Prostate gland (tissue), 2 donors: ENCODE results near the gene CEBPE. TPM values are rescaled to one million over a fixed set of nuclear protein-coding genes. Genes with fewer than 3 reads are reported as not detected.

Experiments
- DNase-seq: peaks from one replicate; pipeline ENCODE4 v3.0.0-alpha.2; 2019; ENCODE audit warnings: low spot score
- H3K27ac ChIP-seq, 2 donors: fragments of 200-600 bp; sonication (generic); 2 replicates each; pipeline ENCODE4 v1.5.1; 2017 to 2019
- H3K27me3 ChIP-seq: fragments of 200-600 bp; sonication (generic); replicated peaks from 2 replicates; pipeline ENCODE4 v1.5.1; 2019; ENCODE audit not compliant: insufficient read depth
- H3K36me3 ChIP-seq, 2 donors: fragments of 200-600 bp; sonication (generic); 1 replicate in 1 of 2; 2 replicates in 1 of 2; pipeline versions ENCODE4 v1.5.1 to v1.8.1; 2017 to 2019
- H3K4me1 ChIP-seq: fragments of 200-600 bp; sonication (generic); replicated peaks from 2 replicates; pipeline ENCODE4 v1.5.1; 2019
- H3K4me3 ChIP-seq, 2 donors: fragments of 200-600 bp; sonication (generic); 2 replicates each; pipeline ENCODE4 v1.5.1; 2017 to 2019
- H3K9me3 ChIP-seq: fragments of 200-600 bp; sonication (generic); 2 replicates; pipeline ENCODE4 v1.5.1; 2017
- CTCF ChIP-seq, 4 experiments: fragments of 200-600 bp in 2 of 4; fragments of 450-650 bp in 2 of 4; sonication (generic) in 2 of 4; IDR thresholded peaks; 1 replicate in 3 of 4; 2 replicates in 1 of 4; pipeline ENCODE4 v1.5.1; 2016 to 2019; ENCODE audit warnings: antibody characterized with exemption in 4 of 4, mild to moderate bottlenecking in 2 of 4, moderate library complexity in 2 of 4
- POLR2A ChIP-seq: fragments of 450-650 bp; IDR thresholded peaks from one replicate; pipeline ENCODE4 v1.6.1; 2016; ENCODE audit warnings: antibody characterized with exemption, mild to moderate bottlenecking
- POLR2AphosphoS5 ChIP-seq: sonication (generic); formaldehyde crosslinking; IDR thresholded peaks from one replicate; pipeline ENCODE4 v1.6.1; 2017; ENCODE audit warnings: antibody characterized with exemption
- WGBS: methylation state at CpG from one replicate; pipeline ENCODE4 v1.1.5; 2018; 5-methylcytosine and 5-hydroxymethylcytosine counted together
- intact Hi-C: fragments of 100-400 bp; cut with DNase I; formaldehyde crosslinking; loops from one replicate; pipeline ENCODE4 v1.14.2; 2022
- total RNA-seq, 2 donors: library from RNA; depleted of rRNA; stranded (reverse); fragments of >200 nt; gene quantifications; one replicate each; pipeline ENCODE4 v1.1.0, GENCODE V29; 2016

Gene CEBPE
- total RNA-seq, 2 donors from 2014 or later: not detected

- no peaks in the 10 kb centered on the region for H3K4me1 ChIP-seq
- no peak overlapping the region for H3K4me3 ChIP-seq
- no peak for DNase-seq
- no peaks in the 10 kb centered on the region for H3K9me3 ChIP-seq
- TF ChIP-seq CTCF (IDR thresholded peaks at IDR 0.05) (no peak), POLR2AphosphoS5 (no peak), POLR2A (no peak)
- no peaks in the 10 kb centered on the region for H3K36me3 ChIP-seq
- H3K27ac ChIP-seq: no peak overlapping the region
- 93% methylated on average over 2 of the region's 2 CpGs for WGBS
- intact Hi-C loops: no loop called here
- H3K27me3 ChIP-seq: no peaks in the 10 kb centered on the region
These were observed 44.8 kb upstream of the CEBPE start for GRCh38 chr14:23163830-23164229.

- intact Hi-C loops: no loop called here
- no peaks in the 10 kb centered on the region for H3K27me3 ChIP-seq
- no peaks in the 10 kb centered on the region for H3K4me1 ChIP-seq
- no peak for DNase-seq
- TF ChIP-seq POLR2A: no peak
- no peak overlapping the region for H3K27ac ChIP-seq
- no peak overlapping the region for H3K4me3 ChIP-seq
- 92% methylated on average over 4 of the region's 4 CpGs for WGBS
- no peaks in the 10 kb centered on the region for H3K36me3 ChIP-seq
- H3K9me3 ChIP-seq: no peaks in the 10 kb centered on the region
These were observed 43.7 kb upstream of the CEBPE start for GRCh38 chr14:23162800-23163199.

GRCh38 chr14:23162005-23162404, 43.0 kb upstream of the CEBPE start:
- no peak for TF ChIP-seq CTCF (IDR thresholded peaks at IDR 0.05)
- TF ChIP-seq POLR2A: no peak
- no peak for TF ChIP-seq POLR2AphosphoS5
- H3K36me3 ChIP-seq: no peaks in the 10 kb centered on the region
- H3K4me1 ChIP-seq: no peaks in the 10 kb centered on the region
- 85% methylated on average over 5 of the region's 5 CpGs for WGBS
- H3K4me3 ChIP-seq: no peak overlapping the region
- intact Hi-C loops: no loop called here
- H3K27me3 ChIP-seq: no peaks in the 10 kb centered on the region
- H3K9me3 ChIP-seq: no peaks in the 10 kb centered on the region
- DNase-seq: no peak
- no peak overlapping the region for H3K27ac ChIP-seq

- TF ChIP-seq POLR2A: peak; percentile 25
- no peak for TF ChIP-seq CTCF (IDR thresholded peaks at IDR 0.05)
- peak; percentile 24 for TF ChIP-seq POLR2AphosphoS5
- Histone ChIP-seq H3K27me3 (no peaks in the 10 kb centered on the region), H3K4me3 (no peak overlapping the region), H3K9me3 (no peaks in the 10 kb centered on the region), H3K4me1 (peaks cover under 1% of the 10 kb centered on the region), H3K27ac (peak overlapping the region; percentile 15 to 46), H3K36me3 (no peaks in the 10 kb centered on the region)
- WGBS: 44% methylated on average over 11 of the region's 11 CpGs
- intact Hi-C loops: no loop called here
- peak; percentile 49 for DNase-seq
These were observed 42.0 kb upstream of the CEBPE start for GRCh38 chr14:23160924-23161522.

GRCh38 chr14:23159532-23159931, 40.5 kb upstream of the CEBPE start:
- DNase-seq: no peak
- Histone ChIP-seq H3K27ac (no peak overlapping the region), H3K9me3 (no peaks in the 10 kb centered on the region), H3K4me3 (no peak overlapping the region), H3K4me1 (peaks cover 9% of the 10 kb centered on the region), H3K36me3 (no peaks in the 10 kb centered on the region), H3K27me3 (no peaks in the 10 kb centered on the region)
- intact Hi-C loops: no loop called here
- no peak for TF ChIP-seq CTCF (IDR thresholded peaks at IDR 0.05)
- no peak for TF ChIP-seq POLR2AphosphoS5
- no peak for TF ChIP-seq POLR2A
- WGBS: 78% methylated on average over 1 of the region's 1 CpG
